ENCODE measurements around the gene RETREG1. TPM values are rescaled to one million over a fixed set of nuclear protein-coding genes. Genes with fewer than 3 reads are reported as not detected.
"Not testable (repeated sequence)": the region's sequence is repeated elsewhere in the genome, so short reads cannot be mapped to it uniquely, and the experiment has no call there.

RETREG1 gene
- total and polyA plus RNA-seq, 8 donors, result 1.9 to 26.0 (median 2.5) TPM

- no peaks in the 10 kb centered on the region for H3K4me1 ChIP-seq
- H3K4me3 ChIP-seq, result no peak overlapping the region
- no peak for DNase-seq
- no peaks in the 10 kb centered on the region for H3K9me3 ChIP-seq
- no peaks in the 10 kb centered on the region for H3K36me3 ChIP-seq
- peak; percentile 53 for ATAC-seq
- H3K27ac ChIP-seq, result no peak overlapping the region
- intact Hi-C loops (cut with DNase I), result no loop called here
- H3K27me3 ChIP-seq, result no peaks in the 10 kb centered on the region
- no peak for TF ChIP-seq CTCF (IDR thresholded peaks at IDR 0.05)
Observed at GRCh38 chr5:16546732-16547131, 70.1 kb downstream of the RETREG1 start.

GRCh38 chr5:16544607-16545374 is 72.0 kb downstream of the RETREG1 start:
- ATAC-seq, result peak; percentile 83
- no peak for TF ChIP-seq CTCF (IDR thresholded peaks at IDR 0.05)
- Histone ChIP-seq H3K4me1 (no peaks in the 10 kb centered on the region), H3K4me3 (no peak overlapping the region), H3K36me3 (no peaks in the 10 kb centered on the region), H3K27ac (peak overlapping the region; percentile 33 to 39), H3K27me3 (no peaks in the 10 kb centered on the region), H3K9me3 (no peaks in the 10 kb centered on the region)
- intact Hi-C loops (cut with DNase I), result no loop called here
- peak in 1 of 4 donors; percentile 13 for DNase-seq

GRCh38 chr5:16543206-16543605 is 73.6 kb downstream of the RETREG1 start:
- H3K4me3 ChIP-seq; H3K4me1 ChIP-seq; intact Hi-C loops (cut with DNase I); DNase-seq; H3K9me3 ChIP-seq; H3K36me3 ChIP-seq; H3K27me3 ChIP-seq; ATAC-seq; H3K27ac ChIP-seq: not testable (repeated sequence)

GRCh38 chr5:16542236-16542635 is 74.6 kb downstream of the RETREG1 start:
- ATAC-seq, result no peak
- H3K27ac ChIP-seq, result no peak overlapping the region
- H3K27me3 ChIP-seq, result no peaks in the 10 kb centered on the region
- H3K4me3 ChIP-seq, result no peak overlapping the region
- no peak for DNase-seq
- H3K4me1 ChIP-seq, result no peaks in the 10 kb centered on the region
- intact Hi-C loops (cut with DNase I), result no loop called here
- no peaks in the 10 kb centered on the region for H3K36me3 ChIP-seq
- H3K9me3 ChIP-seq, result no peaks in the 10 kb centered on the region
- no peak for TF ChIP-seq CTCF (IDR thresholded peaks at IDR 0.05)

GRCh38 chr5:16541592-16541991 is 75.2 kb downstream of the RETREG1 start:
- DNase-seq; intact Hi-C loops (cut with DNase I); H3K27me3 ChIP-seq; H3K36me3 ChIP-seq; H3K27ac ChIP-seq; H3K4me1 ChIP-seq; H3K9me3 ChIP-seq; ATAC-seq; H3K4me3 ChIP-seq: not testable (repeated sequence)

GRCh38 chr5:16540421-16540820 is 76.4 kb downstream of the RETREG1 start:
- ATAC-seq (no peak), DNase-seq (no peak)
- Histone ChIP-seq H3K4me3 (no peak overlapping the region), H3K27me3 (no peaks in the 10 kb centered on the region), H3K36me3 (no peaks in the 10 kb centered on the region), H3K4me1 (no peaks in the 10 kb centered on the region), H3K27ac (no peak overlapping the region), H3K9me3 (no peaks in the 10 kb centered on the region)
- intact Hi-C loops (cut with DNase I), result no loop called here
- no peak for TF ChIP-seq CTCF (IDR thresholded peaks at IDR 0.05)

All from left lung (tissue), 10 donors.